ENCODE measurements around the gene OTUB2. TPM values are rescaled to one million over a fixed set of nuclear protein-coding genes. Genes with fewer than 3 reads are reported as not detected.

OTUB2 gene
- total RNA-seq, 1 donor from 2014 or later: 1.3 TPM

DNA sequence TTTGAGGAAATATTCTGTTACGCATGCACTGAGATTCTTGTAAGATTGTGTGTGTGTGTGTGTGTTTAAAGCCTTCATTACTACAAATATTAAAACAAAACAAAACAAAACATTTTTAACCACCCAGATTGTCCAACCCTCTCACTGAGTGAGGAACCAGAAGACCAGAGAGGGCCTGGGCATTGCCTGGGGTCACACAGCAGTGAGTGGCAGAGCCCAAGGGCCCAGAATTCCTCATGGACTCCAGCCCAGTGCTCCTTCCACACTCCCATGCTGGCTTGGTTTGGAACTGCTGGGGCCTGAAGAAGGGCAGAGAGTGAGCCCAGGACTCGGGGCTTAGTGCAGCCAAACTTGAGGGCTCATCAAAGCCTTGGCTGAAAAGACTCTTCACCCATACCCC, 1.6 kb upstream of the OTUB2 start:
- Histone ChIP-seq H3K36me3 (ENCODE audit: control insufficient read depth, insufficient read depth, low read length) (no peaks in the 10 kb centered on the region), H3K27me3 (ENCODE audit: control insufficient read depth, insufficient read depth, low read length) (no peaks in the 10 kb centered on the region), H3K4me3 (ENCODE audit: low read depth, low read length) (no peak overlapping the region)
- TF ChIP-seq, protein P1, sequence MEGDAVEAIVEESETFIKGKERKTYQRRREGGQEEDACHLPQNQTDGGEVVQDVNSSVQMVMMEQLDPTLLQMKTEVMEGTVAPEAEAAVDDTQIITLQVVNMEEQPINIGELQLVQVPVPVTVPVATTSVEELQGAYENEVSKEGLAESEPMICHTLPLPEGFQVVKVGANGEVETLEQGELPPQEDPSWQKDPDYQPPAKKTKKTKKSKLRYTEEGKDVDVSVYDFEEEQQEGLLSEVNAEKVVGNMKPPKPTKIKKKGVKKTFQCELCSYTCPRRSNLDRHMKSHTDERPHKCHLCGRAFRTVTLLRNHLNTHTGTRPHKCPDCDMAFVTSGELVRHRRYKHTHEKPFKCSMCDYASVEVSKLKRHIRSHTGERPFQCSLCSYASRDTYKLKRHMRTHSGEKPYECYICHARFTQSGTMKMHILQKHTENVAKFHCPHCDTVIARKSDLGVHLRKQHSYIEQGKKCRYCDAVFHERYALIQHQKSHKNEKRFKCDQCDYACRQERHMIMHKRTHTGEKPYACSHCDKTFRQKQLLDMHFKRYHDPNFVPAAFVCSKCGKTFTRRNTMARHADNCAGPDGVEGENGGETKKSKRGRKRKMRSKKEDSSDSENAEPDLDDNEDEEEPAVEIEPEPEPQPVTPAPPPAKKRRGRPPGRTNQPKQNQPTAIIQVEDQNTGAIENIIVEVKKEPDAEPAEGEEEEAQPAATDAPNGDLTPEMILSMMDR (IDR thresholded peaks at IDR 0.05; ENCODE audit: insufficient read depth, low read length, severe bottlenecking): no peak
- DNase-seq (ENCODE audit: low read depth) (no peak), FAIRE-seq (no peak)

DNA sequence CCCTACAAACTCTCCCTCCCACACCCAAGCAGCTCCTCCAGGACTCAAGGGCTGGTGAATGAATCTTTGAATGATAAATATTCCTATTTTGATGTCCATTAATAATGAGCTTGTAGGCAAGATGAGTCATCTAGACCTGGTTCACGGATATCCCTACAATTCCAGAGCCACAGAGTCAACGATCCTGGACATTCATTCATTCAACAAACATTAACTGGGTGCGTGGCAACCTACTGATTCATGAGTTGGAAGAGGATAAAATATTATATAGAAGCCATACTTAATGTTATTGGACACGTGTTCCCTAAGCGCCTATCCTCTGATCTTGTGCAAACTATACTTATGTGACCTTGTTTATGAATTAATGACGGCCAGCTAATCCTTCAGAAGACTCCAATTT, 420 bp upstream of the OTUB2 start:
- DNase-seq (ENCODE audit: low read depth) (peak; percentile 89), FAIRE-seq (no peak)
- H3K36me3 ChIP-seq (ENCODE audit: control insufficient read depth, insufficient read depth, low read length): no peaks in the 10 kb centered on the region
- peak overlapping the region; percentile 55 for H3K4me3 ChIP-seq (ENCODE audit: low read depth, low read length)
- TF ChIP-seq, protein P1 (IDR thresholded peaks at IDR 0.05; ENCODE audit: insufficient read depth, low read length, severe bottlenecking): no peak
- H3K27me3 ChIP-seq (ENCODE audit: control insufficient read depth, insufficient read depth, low read length): no peaks in the 10 kb centered on the region

GRCh38 chr14:94026889-94027469, 839 bp downstream of the OTUB2 start:
- DNase-seq (ENCODE audit: low read depth) (no peak), FAIRE-seq (no peak)
- Histone ChIP-seq H3K27me3 (ENCODE audit: control insufficient read depth, insufficient read depth, low read length) (no peaks in the 10 kb centered on the region), H3K4me3 (ENCODE audit: low read depth, low read length) (peak overlapping the region; percentile 55), H3K36me3 (ENCODE audit: control insufficient read depth, insufficient read depth, low read length) (no peaks in the 10 kb centered on the region)
- TF ChIP-seq, protein P1 (IDR thresholded peaks at IDR 0.05; ENCODE audit: insufficient read depth, low read length, severe bottlenecking): no peak

DNA sequence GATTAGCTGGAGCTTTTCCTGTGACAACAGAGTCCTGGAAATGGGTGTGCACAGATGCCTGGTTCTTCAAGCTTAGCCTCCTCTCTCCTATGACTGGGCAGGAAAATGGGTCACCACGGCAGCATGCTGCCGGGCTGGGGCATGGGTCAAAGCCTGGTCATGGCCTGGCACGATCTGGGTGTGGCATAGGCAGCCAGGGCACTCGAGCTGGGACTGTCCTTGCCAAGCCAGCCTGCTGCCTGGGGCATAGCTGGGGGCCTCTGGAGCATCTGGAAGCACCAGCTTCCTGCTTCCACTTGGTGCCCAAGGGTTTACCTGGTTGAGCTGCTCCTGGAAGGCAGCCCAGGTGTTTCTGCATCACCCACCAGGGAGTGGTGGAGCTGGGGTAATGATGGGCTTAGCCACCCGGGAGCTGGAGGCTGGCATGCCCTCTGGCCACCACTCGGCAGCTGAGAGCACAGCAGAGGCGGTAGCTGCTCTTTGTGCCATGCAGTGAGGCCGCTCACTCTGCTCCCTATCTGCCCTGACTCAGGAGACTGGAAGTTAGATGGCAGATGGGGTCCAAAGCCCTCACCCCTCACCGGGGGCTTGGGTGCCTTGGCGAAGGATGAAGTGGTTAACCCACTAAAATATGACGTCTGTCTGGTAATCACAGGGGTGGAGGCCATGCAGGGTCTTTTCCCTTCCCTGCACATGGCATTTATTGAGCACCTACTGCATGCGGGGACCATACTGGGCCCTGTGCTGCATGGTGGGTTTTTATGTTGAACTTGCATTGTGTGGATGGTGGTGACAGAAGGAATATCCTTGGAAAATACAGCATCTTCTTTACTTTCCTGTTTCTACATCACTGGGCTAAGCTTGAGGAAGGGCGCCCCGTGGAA, 1.7 kb downstream of the OTUB2 start:
- TF ChIP-seq, protein P1 (IDR thresholded peaks at IDR 0.05; ENCODE audit: insufficient read depth, low read length, severe bottlenecking): no peak
- DNase-seq (ENCODE audit: low read depth): peak; percentile 54

GRCh38 chr14:94028450-94028826, 2.3 kb downstream of the OTUB2 start:
- TF ChIP-seq, protein P1 (IDR thresholded peaks at IDR 0.05; ENCODE audit: insufficient read depth, low read length, severe bottlenecking): no peak
- DNase-seq (ENCODE audit: low read depth): peak; percentile 80
- H3K36me3 ChIP-seq (ENCODE audit: control insufficient read depth, insufficient read depth, low read length): no peaks in the 10 kb centered on the region
- no peak overlapping the region for H3K4me3 ChIP-seq (ENCODE audit: low read depth, low read length)
- FAIRE-seq: no peak
- H3K27me3 ChIP-seq (ENCODE audit: control insufficient read depth, insufficient read depth, low read length): no peaks in the 10 kb centered on the region

More for the DNA sequence above, 1.7 kb downstream of the OTUB2 start:
- no peak overlapping the region for H3K4me3 ChIP-seq (ENCODE audit: low read depth, low read length)
- no peaks in the 10 kb centered on the region for H3K27me3 ChIP-seq (ENCODE audit: control insufficient read depth, insufficient read depth, low read length)
- FAIRE-seq: no peak
- no peaks in the 10 kb centered on the region for H3K36me3 ChIP-seq (ENCODE audit: control insufficient read depth, insufficient read depth, low read length)
